ENCODE data around the gene NKAIN2.

DNA sequence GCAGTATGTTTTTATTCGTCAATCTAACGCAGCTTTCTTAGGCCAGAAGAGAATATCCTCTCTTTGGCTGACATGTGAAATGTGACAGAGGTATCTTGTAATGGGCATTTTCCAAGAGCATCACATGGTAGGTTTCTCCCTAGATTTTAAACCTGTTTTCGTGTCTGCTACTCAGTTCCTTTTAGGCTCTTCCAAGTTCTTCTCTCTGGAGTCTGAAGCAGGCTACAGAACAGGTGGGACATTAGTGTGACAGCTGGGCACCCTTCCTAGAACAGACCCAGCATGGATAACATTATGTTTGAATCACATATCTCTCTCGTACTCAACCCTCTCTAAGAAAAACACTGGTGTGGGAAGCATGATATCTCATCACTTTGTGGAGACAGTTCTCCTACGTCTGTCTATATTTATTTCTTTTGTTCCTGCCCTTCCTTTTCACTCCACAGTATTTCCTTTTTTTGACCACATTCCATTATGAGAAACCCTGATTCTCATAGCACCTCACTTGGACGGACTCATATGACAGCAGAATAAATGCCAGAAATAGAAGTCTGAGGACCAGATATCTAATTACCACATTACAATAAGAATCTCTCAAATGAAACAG is 263.4 kb downstream of the NKAIN2 start:
- TF ChIP-seq EZH2 (IDR thresholded peaks at IDR 0.05; ENCODE audit: low read length), result no peak
- TF ChIP-seq CTCF (optimal IDR thresholded peaks at IDR 0.05 in 1 of 3, IDR thresholded peaks at IDR 0.05 in 1 of 3, conservative IDR thresholded peaks at IDR 0.05 in 1 of 3; ENCODE audit: extremely low read depth in 1 of 3, insufficient read depth in 2 of 3, low read length in 3 of 3), result no peak
